ENCODE results near the gene OLFML2A. TPM values are rescaled to one million over a fixed set of nuclear protein-coding genes. Genes with fewer than 3 reads are reported as not detected.
A peak's percentile ranks its signal among the peaks of the same experiment; 100 is the strongest.

The OLFML2A gene
- total RNA-seq, 1 experiment from 2014 or later, result 6.7 TPM

DNA sequence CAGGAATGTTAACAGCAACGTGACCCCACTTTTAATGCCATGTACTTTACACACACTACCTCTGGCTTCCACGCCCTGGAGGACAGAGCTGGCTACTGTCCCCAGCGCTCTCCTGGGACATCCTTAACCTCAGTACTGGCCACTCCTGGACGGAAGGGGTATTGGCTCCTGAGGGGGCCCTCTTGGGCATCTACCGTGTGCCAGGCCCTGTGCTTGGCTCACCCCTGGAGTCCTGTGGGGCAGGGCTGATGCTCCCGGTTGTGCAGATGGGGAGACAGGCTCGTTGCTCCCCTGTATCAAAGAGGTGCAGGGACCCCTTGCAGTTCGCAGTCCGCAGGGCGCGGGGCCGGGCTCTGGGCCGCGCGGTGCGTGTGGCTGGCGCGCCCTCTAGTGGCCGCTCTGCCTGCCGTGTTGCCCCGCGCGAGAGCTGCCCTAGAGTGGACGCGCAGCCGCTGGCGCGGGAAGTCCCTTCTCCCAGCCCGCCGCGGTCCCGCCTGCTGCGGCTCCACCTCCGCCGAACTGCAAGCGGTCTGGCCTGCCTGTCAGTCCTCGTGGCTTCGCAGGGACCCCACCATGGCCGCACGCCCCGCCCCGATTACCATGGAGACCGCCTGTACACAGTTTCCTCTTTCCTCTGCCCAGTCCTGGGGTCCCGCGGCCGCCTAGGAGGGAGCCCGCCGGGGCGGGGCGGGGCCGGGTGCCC lies 76.0 kb downstream of the OLFML2A start, which contains the start of gene WDR38 (continued):
- TF ChIP-seq MYBL2 (CRISPR knock-in tag; IDR thresholded peaks at IDR 0.05), result no peak
- TF ChIP-seq, protein P1, sequence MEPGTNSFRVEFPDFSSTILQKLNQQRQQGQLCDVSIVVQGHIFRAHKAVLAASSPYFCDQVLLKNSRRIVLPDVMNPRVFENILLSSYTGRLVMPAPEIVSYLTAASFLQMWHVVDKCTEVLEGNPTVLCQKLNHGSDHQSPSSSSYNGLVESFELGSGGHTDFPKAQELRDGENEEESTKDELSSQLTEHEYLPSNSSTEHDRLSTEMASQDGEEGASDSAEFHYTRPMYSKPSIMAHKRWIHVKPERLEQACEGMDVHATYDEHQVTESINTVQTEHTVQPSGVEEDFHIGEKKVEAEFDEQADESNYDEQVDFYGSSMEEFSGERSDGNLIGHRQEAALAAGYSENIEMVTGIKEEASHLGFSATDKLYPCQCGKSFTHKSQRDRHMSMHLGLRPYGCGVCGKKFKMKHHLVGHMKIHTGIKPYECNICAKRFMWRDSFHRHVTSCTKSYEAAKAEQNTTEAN (CRISPR knock-in tag; IDR thresholded peaks at IDR 0.05), result no peak
- no peak for TF ChIP-seq NFE2L1 (CRISPR knock-in tag; IDR thresholded peaks at IDR 0.05)
- TF ChIP-seq OVOL2 (CRISPR knock-in tag; IDR thresholded peaks at IDR 0.05; ENCODE audit: borderline replicate concordance), result no peak
- TF ChIP-seq, protein P2, sequence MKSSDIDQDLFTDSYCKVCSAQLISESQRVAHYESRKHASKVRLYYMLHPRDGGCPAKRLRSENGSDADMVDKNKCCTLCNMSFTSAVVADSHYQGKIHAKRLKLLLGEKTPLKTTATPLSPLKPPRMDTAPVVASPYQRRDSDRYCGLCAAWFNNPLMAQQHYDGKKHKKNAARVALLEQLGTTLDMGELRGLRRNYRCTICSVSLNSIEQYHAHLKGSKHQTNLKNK (CRISPR knock-in tag; IDR thresholded peaks at IDR 0.05), result no peak
- TF ChIP-seq ZNF396 (CRISPR knock-in tag; IDR thresholded peaks at IDR 0.05; ENCODE audit: borderline replicate concordance), result no peak
- TF ChIP-seq, protein P3, sequence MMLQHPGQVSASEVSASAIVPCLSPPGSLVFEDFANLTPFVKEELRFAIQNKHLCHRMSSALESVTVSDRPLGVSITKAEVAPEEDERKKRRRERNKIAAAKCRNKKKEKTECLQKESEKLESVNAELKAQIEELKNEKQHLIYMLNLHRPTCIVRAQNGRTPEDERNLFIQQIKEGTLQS (CRISPR knock-in tag; conservative IDR thresholded peaks at IDR 0.05), result no peak
- TF ChIP-seq, protein P4, sequence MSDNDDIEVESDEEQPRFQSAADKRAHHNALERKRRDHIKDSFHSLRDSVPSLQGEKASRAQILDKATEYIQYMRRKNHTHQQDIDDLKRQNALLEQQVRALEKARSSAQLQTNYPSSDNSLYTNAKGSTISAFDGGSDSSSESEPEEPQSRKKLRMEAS (CRISPR knock-in tag; IDR thresholded peaks at IDR 0.05), result peak; percentile 73
- no peak for TF ChIP-seq GRHL2 (CRISPR knock-in tag; IDR thresholded peaks at IDR 0.05; ENCODE audit: insufficient replicate concordance, severe bottlenecking)
- no peak for TF ChIP-seq JAZF1 (CRISPR knock-in tag; IDR thresholded peaks at IDR 0.05)
- TF ChIP-seq, protein P5, sequence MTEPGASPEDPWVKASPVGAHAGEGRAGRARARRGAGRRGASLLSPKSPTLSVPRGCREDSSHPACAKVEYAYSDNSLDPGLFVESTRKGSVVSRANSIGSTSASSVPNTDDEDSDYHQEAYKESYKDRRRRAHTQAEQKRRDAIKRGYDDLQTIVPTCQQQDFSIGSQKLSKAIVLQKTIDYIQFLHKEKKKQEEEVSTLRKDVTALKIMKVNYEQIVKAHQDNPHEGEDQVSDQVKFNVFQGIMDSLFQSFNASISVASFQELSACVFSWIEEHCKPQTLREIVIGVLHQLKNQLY (CRISPR knock-in tag; IDR thresholded peaks at IDR 0.05), result peak; percentile 68; the same call in 1 of the 2 replicates
- peak; percentile 54; the same call in 1 of the 2 replicates for TF ChIP-seq ZNF121 (CRISPR knock-in tag; IDR thresholded peaks at IDR 0.05)
- TF ChIP-seq NR3C1 (CRISPR knock-in tag; conservative IDR thresholded peaks at IDR 0.05; ENCODE audit: low read depth), result no peak

DNA sequence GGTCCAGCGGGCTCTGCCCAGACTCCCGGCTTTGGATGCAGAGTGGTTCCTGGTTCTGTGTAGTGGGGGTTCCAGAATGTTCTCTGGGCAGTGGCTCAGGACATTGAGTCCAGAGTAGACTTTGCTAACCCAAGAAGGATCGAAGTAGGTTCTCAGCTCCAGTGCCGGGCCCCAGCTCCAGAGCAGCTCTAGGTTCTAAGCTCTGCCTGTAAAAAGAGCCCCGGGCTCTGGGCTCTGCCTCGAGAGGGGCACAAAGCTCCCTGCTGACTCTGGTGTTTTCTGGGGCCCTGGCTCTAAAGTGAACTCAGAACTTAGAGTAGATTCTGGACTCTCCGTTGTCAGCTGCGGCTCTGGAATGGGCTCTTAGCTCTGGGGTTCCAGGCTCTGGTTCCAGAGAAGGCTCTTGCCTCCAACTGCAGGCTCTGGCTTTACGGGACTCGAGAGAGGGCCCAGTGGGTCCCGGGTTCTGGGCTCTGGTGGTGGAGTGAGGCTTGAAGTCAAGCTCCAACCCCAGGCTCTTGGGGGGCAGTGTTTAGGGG lies 76.7 kb downstream of the OLFML2A start:
- no peaks in the 10 kb centered on the region for H3K27me3 Mint-ChIP-seq (ENCODE audit: low read depth)
- peak overlapping the region; percentile 62 for H3K4me3 Mint-ChIP-seq
- CTCF ChIA-PET, result interaction anchor here (0.5 to 12.9 kb wide), 61 partner anchors 8 to 521 kb away, joined by 3 to 935 read pairs (median 6); partner anchors contain the start of genes ADGRD2, ARPC5L, NR6A1 and OLFML2A
- H3K9me3 Mint-ChIP-seq, result no peaks in the 10 kb centered on the region
- peaks cover 9% of the 10 kb centered on the region for H3K4me1 Mint-ChIP-seq
- no peak overlapping the region for H3K27ac Mint-ChIP-seq
- ATAC-seq, result no peak
- POLR2A ChIA-PET, result interaction anchor here (0.7 to 2.2 kb wide), 5 partner anchors 8 to 84 kb away, joined by 4 to 12 read pairs (median 6); partner anchors contain the start of genes ARPC5L, NR6A1 and RPL35
- TF ChIP-seq, protein P3 (CRISPR knock-in tag; conservative IDR thresholded peaks at IDR 0.05), result no peak
- TF ChIP-seq, protein P6, sequence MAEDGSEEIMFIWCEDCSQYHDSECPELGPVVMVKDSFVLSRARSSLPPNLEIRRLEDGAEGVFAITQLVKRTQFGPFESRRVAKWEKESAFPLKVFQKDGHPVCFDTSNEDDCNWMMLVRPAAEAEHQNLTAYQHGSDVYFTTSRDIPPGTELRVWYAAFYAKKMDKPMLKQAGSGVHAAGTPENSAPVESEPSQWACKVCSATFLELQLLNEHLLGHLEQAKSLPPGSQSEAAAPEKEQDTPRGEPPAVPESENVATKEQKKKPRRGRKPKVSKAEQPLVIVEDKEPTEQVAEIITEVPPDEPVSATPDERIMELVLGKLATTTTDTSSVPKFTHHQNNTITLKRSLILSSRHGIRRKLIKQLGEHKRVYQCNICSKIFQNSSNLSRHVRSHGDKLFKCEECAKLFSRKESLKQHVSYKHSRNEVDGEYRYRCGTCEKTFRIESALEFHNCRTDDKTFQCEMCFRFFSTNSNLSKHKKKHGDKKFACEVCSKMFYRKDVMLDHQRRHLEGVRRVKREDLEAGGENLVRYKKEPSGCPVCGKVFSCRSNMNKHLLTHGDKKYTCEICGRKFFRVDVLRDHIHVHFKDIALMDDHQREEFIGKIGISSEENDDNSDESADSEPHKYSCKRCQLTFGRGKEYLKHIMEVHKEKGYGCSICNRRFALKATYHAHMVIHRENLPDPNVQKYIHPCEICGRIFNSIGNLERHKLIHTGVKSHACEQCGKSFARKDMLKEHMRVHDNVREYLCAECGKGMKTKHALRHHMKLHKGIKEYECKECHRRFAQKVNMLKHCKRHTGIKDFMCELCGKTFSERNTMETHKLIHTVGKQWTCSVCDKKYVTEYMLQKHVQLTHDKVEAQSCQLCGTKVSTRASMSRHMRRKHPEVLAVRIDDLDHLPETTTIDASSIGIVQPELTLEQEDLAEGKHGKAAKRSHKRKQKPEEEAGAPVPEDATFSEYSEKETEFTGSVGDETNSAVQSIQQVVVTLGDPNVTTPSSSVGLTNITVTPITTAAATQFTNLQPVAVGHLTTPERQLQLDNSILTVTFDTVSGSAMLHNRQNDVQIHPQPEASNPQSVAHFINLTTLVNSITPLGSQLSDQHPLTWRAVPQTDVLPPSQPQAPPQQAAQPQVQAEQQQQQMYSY (CRISPR knock-in tag; IDR thresholded peaks at IDR 0.05), result no peak
- TF ChIP-seq, protein P7, sequence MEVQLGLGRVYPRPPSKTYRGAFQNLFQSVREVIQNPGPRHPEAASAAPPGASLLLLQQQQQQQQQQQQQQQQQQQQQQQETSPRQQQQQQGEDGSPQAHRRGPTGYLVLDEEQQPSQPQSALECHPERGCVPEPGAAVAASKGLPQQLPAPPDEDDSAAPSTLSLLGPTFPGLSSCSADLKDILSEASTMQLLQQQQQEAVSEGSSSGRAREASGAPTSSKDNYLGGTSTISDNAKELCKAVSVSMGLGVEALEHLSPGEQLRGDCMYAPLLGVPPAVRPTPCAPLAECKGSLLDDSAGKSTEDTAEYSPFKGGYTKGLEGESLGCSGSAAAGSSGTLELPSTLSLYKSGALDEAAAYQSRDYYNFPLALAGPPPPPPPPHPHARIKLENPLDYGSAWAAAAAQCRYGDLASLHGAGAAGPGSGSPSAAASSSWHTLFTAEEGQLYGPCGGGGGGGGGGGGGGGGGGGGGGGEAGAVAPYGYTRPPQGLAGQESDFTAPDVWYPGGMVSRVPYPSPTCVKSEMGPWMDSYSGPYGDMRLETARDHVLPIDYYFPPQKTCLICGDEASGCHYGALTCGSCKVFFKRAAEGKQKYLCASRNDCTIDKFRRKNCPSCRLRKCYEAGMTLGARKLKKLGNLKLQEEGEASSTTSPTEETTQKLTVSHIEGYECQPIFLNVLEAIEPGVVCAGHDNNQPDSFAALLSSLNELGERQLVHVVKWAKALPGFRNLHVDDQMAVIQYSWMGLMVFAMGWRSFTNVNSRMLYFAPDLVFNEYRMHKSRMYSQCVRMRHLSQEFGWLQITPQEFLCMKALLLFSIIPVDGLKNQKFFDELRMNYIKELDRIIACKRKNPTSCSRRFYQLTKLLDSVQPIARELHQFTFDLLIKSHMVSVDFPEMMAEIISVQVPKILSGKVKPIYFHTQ (CRISPR knock-in tag; IDR thresholded peaks at IDR 0.05), result no peak
- TF ChIP-seq EMX1 (CRISPR knock-in tag; IDR thresholded peaks at IDR 0.05) (no peak), ZNF416 (CRISPR knock-in tag; IDR thresholded peaks at IDR 0.05) (no peak), MYBL2 (CRISPR knock-in tag; IDR thresholded peaks at IDR 0.05) (no peak), JUN (CRISPR knock-in tag; IDR thresholded peaks at IDR 0.05) (no peak)
- TF ChIP-seq, protein P8, sequence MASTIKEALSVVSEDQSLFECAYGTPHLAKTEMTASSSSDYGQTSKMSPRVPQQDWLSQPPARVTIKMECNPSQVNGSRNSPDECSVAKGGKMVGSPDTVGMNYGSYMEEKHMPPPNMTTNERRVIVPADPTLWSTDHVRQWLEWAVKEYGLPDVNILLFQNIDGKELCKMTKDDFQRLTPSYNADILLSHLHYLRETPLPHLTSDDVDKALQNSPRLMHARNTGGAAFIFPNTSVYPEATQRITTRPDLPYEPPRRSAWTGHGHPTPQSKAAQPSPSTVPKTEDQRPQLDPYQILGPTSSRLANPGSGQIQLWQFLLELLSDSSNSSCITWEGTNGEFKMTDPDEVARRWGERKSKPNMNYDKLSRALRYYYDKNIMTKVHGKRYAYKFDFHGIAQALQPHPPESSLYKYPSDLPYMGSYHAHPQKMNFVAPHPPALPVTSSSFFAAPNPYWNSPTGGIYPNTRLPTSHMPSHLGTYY (CRISPR knock-in tag; IDR thresholded peaks at IDR 0.05), result no peak
- DNase-seq (ENCODE audit: low spot score), result no peak
- peaks cover 16% of the 10 kb centered on the region for H3K36me3 Mint-ChIP-seq

Measured in WTC11 (cell line).